ENCODE measurements around the gene ZFAND3. TPM values are rescaled to one million over a fixed set of nuclear protein-coding genes. Genes with fewer than 3 reads are reported as not detected.

The ZFAND3 gene
- total and polyA plus RNA-seq, 2 experiments from 2014 or later: 36.5 to 50.0 TPM

- TF ChIP-seq EZH2phosphoT487 (IDR thresholded peaks at IDR 0.05; ENCODE audit: low read depth, severe bottlenecking, unreplicated experiment) (no peak), CTCF (IDR thresholded peaks at IDR 0.05; ENCODE audit: poor library complexity) (no peak), EZH2 (IDR thresholded peaks at IDR 0.05; ENCODE audit: borderline replicate concordance) (no peak)
- Histone ChIP-seq H2AFZ (no peak overlapping the region), H3K9me3 (ENCODE audit: low read depth) (no peaks in the 10 kb centered on the region), H3K27ac (no peak overlapping the region), H3K4me3 (no peak overlapping the region), H3K79me2 (no peaks in the 10 kb centered on the region), H4K20me1 (ENCODE audit: insufficient read depth, poor library complexity, severe bottlenecking) (no peaks in the 10 kb centered on the region), H3K9me2 (replicated peaks; ENCODE audit: insufficient read depth) (no peaks in the 10 kb centered on the region), H3K36me3 (replicated peaks; ENCODE audit: insufficient read depth, low read depth) (no peaks in the 10 kb centered on the region), H3K27me3 (no peaks in the 10 kb centered on the region), H3K4me1 (ENCODE audit: insufficient read depth) (peaks cover 15% of the 10 kb centered on the region), H3K4me2 (no peak overlapping the region)
- WGBS (ENCODE audit: low lambda C conversion rate, missing lambda C conversion rate): 84% methylated on average over 15 of the region's 15 CpGs
- no peak for DNase-seq (ENCODE audit: low spot score)
Observed at GRCh38 chr6:38172739-38173410, 353.3 kb downstream of the ZFAND3 start.

DNA sequence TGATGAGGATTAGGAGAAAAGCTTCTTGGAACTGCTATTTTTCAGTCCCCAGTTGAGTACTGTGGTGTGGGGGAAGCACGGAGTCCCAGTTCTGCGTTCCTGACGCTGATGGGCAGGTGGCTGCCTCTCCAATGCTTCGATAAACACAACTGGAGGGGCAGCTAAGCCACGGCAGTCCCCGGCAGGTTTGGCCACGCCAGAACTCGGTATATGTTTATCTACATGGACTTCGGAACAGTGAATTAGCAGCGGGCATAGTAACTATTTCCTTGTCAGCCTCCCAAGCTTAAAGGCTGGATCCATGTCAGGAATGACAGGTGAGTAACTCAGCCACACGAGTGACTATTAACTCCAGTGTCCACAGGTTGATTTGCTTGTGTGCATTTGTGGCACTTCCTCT, 354.4 kb downstream of the ZFAND3 start:
- DNase-seq (ENCODE audit: low spot score): no peak
- no peaks in the 10 kb centered on the region for H3K36me3 ChIP-seq (replicated peaks; ENCODE audit: insufficient read depth, low read depth)
- H3K9me3 ChIP-seq (ENCODE audit: low read depth): no peaks in the 10 kb centered on the region
- no peaks in the 10 kb centered on the region for H3K27me3 ChIP-seq
- no peak overlapping the region for H3K4me2 ChIP-seq
- TF ChIP-seq EZH2phosphoT487 (IDR thresholded peaks at IDR 0.05; ENCODE audit: low read depth, severe bottlenecking, unreplicated experiment) (no peak), CTCF (IDR thresholded peaks at IDR 0.05; ENCODE audit: poor library complexity) (no peak), EZH2 (IDR thresholded peaks at IDR 0.05; ENCODE audit: borderline replicate concordance) (no peak)
- WGBS (ENCODE audit: low lambda C conversion rate, missing lambda C conversion rate): 94% methylated on average over 11 of the region's 11 CpGs
- no peaks in the 10 kb centered on the region for H3K9me2 ChIP-seq (replicated peaks; ENCODE audit: insufficient read depth)
- no peak overlapping the region for H2AFZ ChIP-seq
- H3K27ac ChIP-seq: no peak overlapping the region
- peaks cover 15% of the 10 kb centered on the region for H3K4me1 ChIP-seq (ENCODE audit: insufficient read depth)
- H4K20me1 ChIP-seq (ENCODE audit: insufficient read depth, poor library complexity, severe bottlenecking): no peaks in the 10 kb centered on the region
- H3K4me3 ChIP-seq: no peak overlapping the region
- H3K79me2 ChIP-seq: no peaks in the 10 kb centered on the region

GRCh38 chr6:38174315-38174714, 354.8 kb downstream of the ZFAND3 start:
- H3K4me1 ChIP-seq (ENCODE audit: insufficient read depth): peaks cover 15% of the 10 kb centered on the region
- 98% methylated on average over 8 of the region's 8 CpGs for WGBS (ENCODE audit: low lambda C conversion rate, missing lambda C conversion rate)
- no peaks in the 10 kb centered on the region for H3K9me3 ChIP-seq (ENCODE audit: low read depth)

More at GRCh38 chr6:38174315-38174714, 354.8 kb downstream of the ZFAND3 start:
- Histone ChIP-seq H4K20me1 (ENCODE audit: insufficient read depth, poor library complexity, severe bottlenecking) (no peaks in the 10 kb centered on the region), H3K27me3 (no peaks in the 10 kb centered on the region), H3K4me3 (no peak overlapping the region), H2AFZ (no peak overlapping the region), H3K4me2 (no peak overlapping the region), H3K36me3 (replicated peaks; ENCODE audit: insufficient read depth, low read depth) (no peaks in the 10 kb centered on the region), H3K9me2 (replicated peaks; ENCODE audit: insufficient read depth) (no peaks in the 10 kb centered on the region), H3K27ac (no peak overlapping the region), H3K79me2 (no peaks in the 10 kb centered on the region)
- DNase-seq (ENCODE audit: low spot score): no peak
- TF ChIP-seq EZH2 (IDR thresholded peaks at IDR 0.05; ENCODE audit: borderline replicate concordance) (no peak), CTCF (IDR thresholded peaks at IDR 0.05; ENCODE audit: poor library complexity) (no peak)

All from hepatocyte (in vitro differentiated cells).